K562 (cell line): ENCODE measurements around the gene DNASE1L3. TPM values are rescaled to one million over a fixed set of nuclear protein-coding genes. Genes with fewer than 3 reads are reported as not detected.
A peak's percentile ranks its signal among the peaks of the same experiment; 100 is the strongest.

Source experiments
- ATAC-seq: fragments of 200-7000 bp; cut with Tn5 transposase; 3 replicates; pipeline ENCODE4 v1.9.1; 2020; ENCODE audit warnings: moderate library complexity
- BruUV-seq: library from RNA; stranded (reverse); fragments of 400-500 nt; replicated peaks from 2 replicates; lab custom pipeline; 2021; lab: Mats Ljungman, UMichigan
- CTCF ChIA-PET: fragments of 300-600 bp; formaldehyde crosslinking; extraction: SDS; loops from one replicate; lab custom pipeline; 2021; ENCODE audit warnings: low intra/inter-chr PET ratio; lab: Yijun Ruan, JAX
- POLR2A ChIA-PET: fragments of 300-600, 350-650 bp; sonication (Branson Sonifier 250); formaldehyde crosslinking; extraction: SDS; loops from one replicate; lab custom pipeline; 2021; ENCODE audit warnings: antibody characterized with exemption, inconsistent platforms; lab: Yijun Ruan, JAX
- DNase-seq, 4 experiments: peaks; one replicate each; pipeline versions ENCODE4 v3.0.0 to v3.0.0-alpha.2; 2011 to 2018; ENCODE audit warnings: low spot score in 3 of 4, mixed read lengths in 3 of 4; ENCODE audit errors: extremely low read depth in 1 of 4
- FAIRE-seq: peaks from 2 replicates; lab custom pipeline; 2011; peaks lifted over from hg19 to GRCh38; lab: Jason Lieb, UNC
- H2AFZ ChIP-seq: 2 replicates; pipeline ENCODE4 v1.6.0; 2011; ENCODE audit warnings: low read depth, low read length, control low read depth, inconsistent platforms
- H3K27ac ChIP-seq: fragments of 200-600 bp; 3 replicates; pipeline ENCODE4 v1.8.0; 2011; ENCODE audit warnings: low read depth, mild to moderate bottlenecking, control low read depth, inconsistent platforms, low read length, moderate library complexity, mixed read lengths; ENCODE audit errors: extremely low read depth
- H3K27me3 ChIP-seq, 2 experiments: fragments of 300-600 bp in 1 of 2; 2 replicates in 1 of 2; 3 replicates in 1 of 2; pipeline versions ENCODE4 v1.6.0 to v1.8.0; 2011; ENCODE audit warnings: inconsistent platforms in 2 of 2, low read length in 2 of 2, mild to moderate bottlenecking in 1 of 2, mixed read lengths in 1 of 2, moderate library complexity in 1 of 2; ENCODE audit not compliant: control insufficient read depth in 2 of 2, insufficient read depth in 2 of 2
- H3K36me3 ChIP-seq: fragments of 300-600 bp; 3 replicates; pipeline ENCODE4 v1.8.0; 2011; ENCODE audit warnings: mild to moderate bottlenecking, low read length, inconsistent platforms; ENCODE audit not compliant: control insufficient read depth, insufficient read depth
- H3K4me1 ChIP-seq, 2 experiments: fragments of 200-600 bp in 1 of 2; replicated peaks in 1 of 2; 2 replicates in 1 of 2; 3 replicates in 1 of 2; pipeline versions ENCODE4 v1.5.1 to v1.8.0; 2011; ENCODE audit warnings: inconsistent platforms in 2 of 2, low read length in 2 of 2, mild to moderate bottlenecking in 1 of 2, mixed read lengths in 1 of 2, moderate library complexity in 1 of 2; ENCODE audit not compliant: control insufficient read depth in 2 of 2, insufficient read depth in 2 of 2
- H3K4me2 ChIP-seq: 2 replicates; pipeline ENCODE4 v1.6.1; 2011; ENCODE audit warnings: low read length, control low read depth, inconsistent platforms, mixed read lengths; ENCODE audit not compliant: insufficient read depth
- H3K4me3 ChIP-seq: fragments of 200-600 bp; sonication (generic), shearing (Covaris generic); 2 replicates; pipeline ENCODE4 v1.5.1; 2016; ENCODE audit warnings: control low read depth, inconsistent platforms
- H3K79me2 ChIP-seq: fragments of 200-600 bp; 3 replicates; pipeline ENCODE4 v1.8.0; 2011; ENCODE audit warnings: low read length, inconsistent platforms; ENCODE audit not compliant: control insufficient read depth, insufficient read depth
- H3K9ac ChIP-seq, 2 experiments: 2 replicates each; pipeline versions ENCODE4 v1.6.0 to v1.6.1; 2011; ENCODE audit warnings: low read depth in 2 of 2, low read length in 2 of 2, control low read depth in 1 of 2, inconsistent platforms in 1 of 2, mild to moderate bottlenecking in 1 of 2, mixed read lengths in 1 of 2; ENCODE audit not compliant: insufficient read depth in 1 of 2
- H3K9me1 ChIP-seq: one replicate; pipeline ENCODE4 v1.6.0; 2011; ENCODE audit warnings: inconsistent platforms, mild to moderate bottlenecking, low read length, moderate library complexity; ENCODE audit not compliant: control insufficient read depth, insufficient read depth
- H3K9me3 ChIP-seq: replicated peaks from 2 replicates; pipeline ENCODE4 v1.5.1; 2011; ENCODE audit warnings: low read depth, low read length, inconsistent platforms; ENCODE audit not compliant: control insufficient read depth, insufficient read depth
- H4K20me1 ChIP-seq: replicated peaks from 2 replicates; pipeline ENCODE4 v1.6.1; 2011; ENCODE audit warnings: low read length, inconsistent platforms, mixed read lengths; ENCODE audit not compliant: control insufficient read depth, insufficient read depth
- CBFA2T2 ChIP-seq: fragments of 450-650 bp; conservative IDR thresholded peaks from 2 replicates; pipeline ENCODE4 v1.6.1; 2017; ENCODE audit warnings: mild to moderate bottlenecking
- DMBX1 ChIP-seq: fragments of 250-450 bp; sonication (Bioruptor Pico); IDR thresholded peaks from 2 replicates; pipeline ENCODE4 v1.8.0; 2022; ENCODE audit warnings: inconsistent platforms, mild to moderate bottlenecking, moderate library complexity, borderline replicate concordance
- GMEB1 ChIP-seq: fragments of 250-450 bp; sonication (Bioruptor Pico); IDR thresholded peaks from 2 replicates; pipeline ENCODE4 v1.4.0; 2020; ENCODE audit warnings: mild to moderate bottlenecking
- KHSRP ChIP-seq: fragments of 450-650 bp; IDR thresholded peaks from 2 replicates; pipeline ENCODE4 v1.6.1; 2017
- MAZ ChIP-seq, 2 experiments: fragments of 450-650 bp in 1 of 2; sonication (generic) in 1 of 2; formaldehyde crosslinking; IDR thresholded peaks in 1 of 2; conservative IDR thresholded peaks in 1 of 2; 2 replicates each; pipeline versions ENCODE4 v1.4.0 to v1.5.0; 2020; ENCODE audit warnings: mild to moderate bottlenecking in 1 of 2, missing genetic modification reagents in 1 of 2
- TCFL5 ChIP-seq: fragments of 250-450 bp; sonication (Bioruptor Pico); conservative IDR thresholded peaks from 2 replicates; pipeline ENCODE4 v1.6.1; 2021; ENCODE audit warnings: mild to moderate bottlenecking, moderate library complexity, matching md5 sums
- ZKSCAN1 ChIP-seq: fragments of 150-350 bp; IDR thresholded peaks from 2 replicates; pipeline ENCODE4 v1.6.1; 2016; ENCODE audit warnings: low read depth, low read length
- ZNF146 ChIP-seq: IDR thresholded peaks from one replicate; pipeline ENCODE4 v1.6.1; 2018; ENCODE audit warnings: missing compliant biosample characterization; ENCODE audit not compliant: unreplicated experiment
- WGBS: fragments of 100-300 bp; shearing (Covaris generic); methylation state at CpG from one replicate; pipeline ENCODE4 v1.1.6; 2016; ENCODE audit warnings: low coverage, mixed read lengths; ENCODE audit not compliant: insufficient coverage; ENCODE audit errors: missing lambda C conversion rate; 5-methylcytosine and 5-hydroxymethylcytosine counted together
- in situ Hi-C: fragments of 300-500 bp; cut with MboI; formaldehyde crosslinking; loops from 4 replicates; pipeline ENCODE4 v1.15.0; 2018; ENCODE audit warnings: inconsistent platforms, mixed read lengths
- intact Hi-C: fragments of 100-400 bp; cut with micrococcal nuclease; formaldehyde crosslinking; loops from 2 replicates; pipeline ENCODE4 v1.14.2; 2022
- polyA plus RNA-seq, 8 experiments: library from polyadenylated mRNA; depleted of rRNA in 4 of 8; stranded (reverse) in 5 of 8; unstranded in 3 of 8; fragments of >200 nt; fragmentation: Nextera tagmentation in 2 of 8; fragmentation: Illumina TruSeq in 1 of 8; extraction: Ambion mirVana in 2 of 8; extraction: Trizol in 1 of 8; gene quantifications; 2 replicates each; pipeline versions ENCODE4 v1.2.1 to v1.2.3, GENCODE V29; 2011 to 2014; ENCODE audit warnings: inconsistent platforms in 1 of 8, missing spikeins in 1 of 8
- total RNA-seq, 7 experiments: library from RNA; depleted of rRNA in 6 of 7; stranded (reverse); fragments of >200 nt in 6 of 7; fragmentation: Illumina TruSeq in 2 of 7; extraction: Trizol in 2 of 7; gene quantifications; 2 replicates each; pipeline versions ENCODE4 v1.2.1 to v1.2.3, GENCODE V29; 2011 to 2021; ENCODE audit warnings: low replicate concordance in 1 of 7
- TF ChIP-seq, protein P1 (sequence below), 2 experiments: fragments of 450-650 bp; IDR thresholded peaks; 2 replicates each; pipeline ENCODE4 v1.6.1; 2016; ENCODE audit warnings: mild to moderate bottlenecking in 2 of 2, borderline replicate concordance in 1 of 2, low read depth in 1 of 2, moderate library complexity in 1 of 2

Gene DNASE1L3
- total and polyA plus RNA-seq, 9 of the 15 experiments (the other 6 are each of a cell fraction or from before 2014, with no cell fraction given): 0.06 TPM; not detected in 8

DNA sequence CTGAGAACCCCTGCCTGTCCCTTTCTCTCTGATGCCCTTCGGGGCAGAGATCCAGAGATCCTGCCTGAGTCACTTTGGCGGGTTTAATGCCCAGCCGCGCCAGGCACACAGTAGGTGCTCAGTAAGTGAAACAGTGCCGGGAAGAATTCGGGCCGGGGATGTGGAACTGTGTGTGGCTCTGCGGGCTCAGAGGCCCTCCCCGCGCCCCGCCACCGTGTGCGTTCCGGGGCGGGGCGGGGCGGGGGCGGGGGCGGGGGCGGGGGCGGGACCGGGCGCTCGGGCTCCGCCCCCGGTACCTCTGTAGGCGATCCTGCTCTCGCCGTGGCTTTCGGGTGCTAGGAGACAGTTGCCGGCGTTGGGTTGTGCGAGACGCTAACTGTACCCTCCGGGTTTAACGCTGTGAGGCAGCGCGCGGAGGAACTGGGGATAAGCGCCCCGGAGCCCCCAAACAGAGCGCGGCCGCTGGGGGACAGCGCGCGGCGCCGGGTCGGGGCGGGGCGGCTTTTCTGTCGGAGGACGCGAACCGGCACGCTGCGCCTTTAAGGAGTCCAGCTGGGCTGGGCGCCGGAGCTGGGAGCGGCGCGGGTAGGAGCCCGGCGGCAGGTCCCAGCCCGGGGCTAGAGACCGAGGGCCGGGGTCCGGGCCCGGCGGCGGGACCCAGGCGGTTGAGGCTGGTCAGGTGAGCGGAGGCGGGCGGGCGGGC, 26.6 kb upstream of the DNASE1L3 start, which contains the start of gene ABHD6:
Gene ABHD6, plus strand, starts transcription at position 555 of the 703 bp plus-strand sequence. CDS start 18,795 bp downstream, outside the sequence.
- no peaks in the 10 kb centered on the region for H3K79me2 ChIP-seq
- no peaks in the 10 kb centered on the region for H3K36me3 ChIP-seq
- no peaks in the 10 kb centered on the region for H3K27me3 ChIP-seq
- no peaks in the 10 kb centered on the region for H4K20me1 ChIP-seq
- ATAC-seq: peak; percentile 90
- peaks cover 16 to 25% of the 10 kb centered on the region in 2 experiments; a peak in 4 of 5 replicates for H3K4me1 ChIP-seq
- ChIA-PET CTCF (no interaction called here), POLR2A (interaction anchor here (0.7 kb wide), 1 partner anchor 292 kb away, joined by 6 read pairs; no protein-coding TSS in a partner anchor)
- peak within 1 kb of the TSS; percentile 63 for H3K4me3 ChIP-seq
- H3K9ac ChIP-seq: peak within 1 kb of the TSS; percentile 54 to 90
- no peak for FAIRE-seq
- peak; percentile 74 to 86 (median 84) for DNase-seq
- H3K4me2 ChIP-seq: peak within 1 kb of the TSS; percentile 84
- H3K9me3 ChIP-seq: no peaks in the 10 kb centered on the region
- H3K27ac ChIP-seq: no peak within 1 kb of the TSS; the same call in 2 of the 3 replicates
- intact Hi-C loops (loop anchor here (5.0 kb wide), 1 partner anchor 60 kb away; no protein-coding TSS in a partner anchor), in situ Hi-C loops (no loop called here)
- H3K9me1 ChIP-seq: no peaks in the 10 kb centered on the region
- WGBS: 0% methylated on average over 16 of the region's 77 CpGs
- BruUV-seq: no TSS peak
- H2AFZ ChIP-seq: peak within 1 kb of the TSS; percentile 97
- TF ChIP-seq MAZ (CRISPR knock-in tag; conservative IDR thresholded peaks at IDR 0.05 in 1 of 2, IDR thresholded peaks at IDR 0.05 in 1 of 2) (peak; percentile 25 to 56; a peak in 2 of 4 replicates), ZNF146 (CRISPR knock-in tag) (no peak), CBFA2T2 (no peak), TCFL5 (no peak), DMBX1 (CRISPR knock-in tag) (no peak), ZKSCAN1 (peak; percentile 88), KHSRP (no peak), GMEB1 (no peak)
- TF ChIP-seq, protein P1, sequence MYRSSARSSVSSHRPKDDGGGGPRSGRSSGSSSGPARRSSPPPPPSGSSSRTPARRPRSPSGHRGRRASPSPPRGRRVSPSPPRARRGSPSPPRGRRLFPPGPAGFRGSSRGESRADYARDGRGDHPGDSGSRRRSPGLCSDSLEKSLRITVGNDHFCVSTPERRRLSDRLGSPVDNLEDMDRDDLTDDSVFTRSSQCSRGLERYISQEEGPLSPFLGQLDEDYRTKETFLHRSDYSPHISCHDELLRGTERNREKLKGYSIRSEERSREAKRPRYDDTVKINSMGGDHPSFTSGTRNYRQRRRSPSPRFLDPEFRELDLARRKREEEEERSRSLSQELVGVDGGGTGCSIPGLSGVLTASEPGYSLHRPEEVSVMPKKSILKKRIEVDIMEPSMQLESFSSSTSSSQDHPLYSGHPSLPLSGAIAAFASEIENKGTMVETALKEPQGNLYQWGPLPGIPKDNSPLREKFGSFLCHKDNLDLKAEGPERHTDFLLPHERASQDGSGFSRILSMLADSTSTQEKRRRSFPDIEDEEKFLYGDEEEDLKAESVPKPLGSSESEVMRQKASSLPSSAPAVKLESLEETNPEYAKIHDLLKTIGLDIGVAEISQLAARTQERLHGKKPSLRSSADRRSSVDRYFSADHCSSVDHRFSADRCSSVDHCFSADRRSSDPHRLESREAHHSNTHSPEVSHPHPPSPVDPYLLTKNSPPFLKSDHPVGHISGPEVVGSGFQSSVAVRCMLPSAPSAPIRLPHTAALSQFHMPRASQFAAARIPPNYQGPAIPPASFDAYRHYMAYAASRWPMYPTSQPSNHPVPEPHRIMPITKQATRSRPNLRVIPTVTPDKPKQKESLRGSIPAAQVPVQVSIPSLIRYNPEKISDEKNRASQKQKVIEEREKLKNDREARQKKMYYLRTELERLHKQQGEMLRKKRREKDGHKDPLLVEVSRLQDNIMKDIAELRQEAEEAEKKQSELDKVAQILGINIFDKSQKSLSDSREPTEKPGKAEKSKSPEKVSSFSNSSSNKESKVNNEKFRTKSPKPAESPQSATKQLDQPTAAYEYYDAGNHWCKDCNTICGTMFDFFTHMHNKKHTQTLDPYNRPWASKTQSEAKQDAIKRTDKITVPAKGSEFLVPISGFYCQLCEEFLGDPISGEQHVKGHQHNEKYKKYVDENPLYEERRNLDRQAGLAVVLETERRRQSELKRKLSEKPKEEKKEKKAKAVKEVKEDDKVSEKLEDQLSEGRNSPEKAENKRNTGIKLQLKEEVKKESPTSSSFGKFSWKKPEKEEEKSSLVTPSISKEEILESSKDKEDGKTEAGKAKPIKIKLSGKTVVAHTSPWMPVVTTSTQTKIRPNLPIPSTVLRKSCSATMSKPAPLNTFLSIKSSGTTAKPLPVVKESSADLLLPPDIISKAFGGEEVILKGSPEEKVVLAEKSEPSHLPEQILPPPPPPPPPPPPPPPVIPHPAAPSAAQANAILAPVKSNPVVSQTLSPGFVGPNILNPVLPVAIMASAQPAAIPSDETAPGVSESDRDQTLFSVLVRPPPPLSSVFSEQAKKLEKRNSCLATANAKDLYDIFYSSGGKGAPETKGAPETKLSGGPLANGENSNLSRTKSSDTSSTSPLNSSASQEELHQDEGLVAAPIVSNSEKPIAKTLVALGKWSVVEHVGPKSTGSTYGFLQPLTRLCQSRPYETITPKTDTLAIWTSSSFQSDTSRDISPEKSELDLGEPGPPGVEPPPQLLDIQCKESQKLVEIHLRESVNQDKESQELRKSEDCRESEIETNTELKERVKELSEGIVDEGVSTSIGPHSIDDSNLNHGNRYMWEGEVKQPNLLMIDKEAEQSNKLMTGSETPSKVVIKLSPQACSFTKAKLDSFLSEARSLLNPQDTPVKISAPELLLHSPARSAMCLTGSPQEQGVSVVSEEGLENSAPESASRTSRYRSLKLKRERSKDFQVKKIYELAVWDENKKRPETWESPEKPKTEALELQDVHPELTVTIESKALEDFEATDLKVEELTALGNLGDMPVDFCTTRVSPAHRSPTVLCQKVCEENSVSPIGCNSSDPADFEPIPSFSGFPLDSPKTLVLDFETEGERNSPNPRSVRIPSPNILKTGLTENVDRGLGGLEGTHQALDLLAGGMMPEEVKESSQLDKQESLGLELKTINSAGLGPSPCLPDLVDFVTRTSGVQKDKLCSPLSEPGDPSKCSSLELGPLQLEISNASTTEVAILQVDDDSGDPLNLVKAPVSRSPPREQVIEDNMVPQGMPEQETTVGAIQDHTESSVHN (IDR thresholded peaks at IDR 0.05; ENCODE audit: borderline replicate concordance in 1 of 2, low read depth in 1 of 2): no peak
